WERI-Rb-1 (cell line): Measurements from ENCODE around the gene PLCL1.

Experiments used
- DNase-seq: peaks from one replicate; pipeline ENCODE4 v3.0.0-alpha.2; 2020
- H3K27ac ChIP-seq: fragments of 250-450 bp; sonication (Bioruptor Pico); 2 replicates; pipeline ENCODE4 v1.5.1; 2020; ENCODE audit warnings: mild to moderate bottlenecking, moderate library complexity
- H3K27me3 ChIP-seq: fragments of 250-450 bp; sonication (Bioruptor Pico); 2 replicates; pipeline ENCODE4 v1.5.1; 2021; ENCODE audit warnings: mild to moderate bottlenecking, low read depth, moderate library complexity; ENCODE audit not compliant: insufficient read depth, severe bottlenecking
- H3K36me3 ChIP-seq: fragments of 250-450 bp; sonication (Bioruptor Pico); 2 replicates; pipeline ENCODE4 v1.5.1; 2020; ENCODE audit warnings: mild to moderate bottlenecking, moderate library complexity
- H3K4me3 ChIP-seq: 2 replicates; pipeline ENCODE4 v1.5.1; 2011; ENCODE audit warnings: low read depth, mild to moderate bottlenecking, control low read depth, low read length
- H3K9me3 ChIP-seq: fragments of 250-450 bp; sonication (Bioruptor Pico); 2 replicates; pipeline ENCODE4 v1.5.1; 2021; ENCODE audit warnings: mild to moderate bottlenecking, moderate library complexity; ENCODE audit not compliant: severe bottlenecking
- CTCF ChIP-seq: IDR thresholded peaks from 2 replicates; pipeline ENCODE4 v1.5.1; 2011; ENCODE audit warnings: low read depth, mild to moderate bottlenecking, control low read depth, inconsistent platforms, low read length

PLCL1 gene

GRCh38 chr2:197965756-197966155 lies 161.4 kb downstream of the PLCL1 start:
- no peak for TF ChIP-seq CTCF
- Histone ChIP-seq H3K9me3 (peaks cover 6% of the 10 kb centered on the region), H3K27ac (no peak overlapping the region), H3K27me3 (no peaks in the 10 kb centered on the region), H3K36me3 (no peaks in the 10 kb centered on the region), H3K4me3 (no peak overlapping the region)
- no peak for DNase-seq

DNA sequence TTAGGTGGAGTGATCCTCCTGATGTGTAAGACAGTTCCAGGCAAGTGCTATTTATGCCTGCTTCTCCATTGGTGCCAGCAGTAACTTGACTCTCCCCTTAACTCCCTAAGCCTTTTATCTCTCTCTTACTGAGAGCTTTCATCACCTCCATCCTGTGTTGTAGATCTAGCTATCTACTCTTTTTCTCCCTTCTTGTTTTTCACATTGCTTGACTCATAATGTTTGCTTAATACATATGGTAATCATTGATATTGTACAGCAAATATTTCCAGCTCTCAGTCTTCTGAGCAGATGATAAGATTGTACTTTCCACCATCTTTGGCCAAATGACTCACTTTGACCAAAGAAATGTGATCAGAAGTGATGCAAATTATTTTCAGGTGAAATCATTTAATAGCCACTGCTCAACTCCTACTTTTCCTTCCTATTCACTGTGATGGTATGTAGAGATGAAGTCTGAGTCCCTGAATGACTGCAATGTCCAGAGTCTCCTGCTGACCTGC lies 165.0 kb downstream of the PLCL1 start:
- Histone ChIP-seq H3K36me3 (no peaks in the 10 kb centered on the region), H3K4me3 (no peak overlapping the region), H3K9me3 (peaks cover 5% of the 10 kb centered on the region), H3K27me3 (no peaks in the 10 kb centered on the region), H3K27ac (no peak overlapping the region)
- DNase-seq: no peak
- no peak for TF ChIP-seq CTCF

- no peak for DNase-seq
- H3K27ac ChIP-seq: no peak overlapping the region
Observed at GRCh38 chr2:197972061-197972460, 167.7 kb downstream of the PLCL1 start.

DNA sequence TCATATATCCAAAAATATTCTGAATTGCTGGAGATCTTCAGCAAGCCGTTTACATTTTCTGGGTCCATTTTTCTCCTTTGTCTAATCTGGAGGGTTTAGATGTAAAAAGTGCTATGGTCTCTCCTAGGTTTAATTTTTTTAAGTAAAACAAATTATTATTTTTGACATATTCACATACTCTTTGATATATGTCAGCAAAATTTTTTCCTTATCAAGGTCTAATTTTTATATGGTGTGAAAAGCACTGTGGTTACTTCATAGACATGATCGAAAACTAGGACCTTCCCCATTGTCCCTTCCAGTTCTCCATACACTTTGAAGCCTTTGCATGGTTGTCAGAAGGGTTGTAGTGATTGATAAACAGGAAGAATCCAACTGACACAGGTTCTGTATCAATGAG lies 168.2 kb downstream of the PLCL1 start:
- DNase-seq: no peak
- H3K27me3 ChIP-seq: no peaks in the 10 kb centered on the region
- H3K4me3 ChIP-seq: no peak overlapping the region
- no peak for TF ChIP-seq CTCF
- H3K36me3 ChIP-seq: no peaks in the 10 kb centered on the region
- H3K27ac ChIP-seq: no peak overlapping the region
- no peaks in the 10 kb centered on the region for H3K9me3 ChIP-seq

More at GRCh38 chr2:197972061-197972460, 167.7 kb downstream of the PLCL1 start:
- no peak for TF ChIP-seq CTCF
- Histone ChIP-seq H3K4me3 (no peak overlapping the region), H3K9me3 (no peaks in the 10 kb centered on the region), H3K36me3 (no peaks in the 10 kb centered on the region), H3K27me3 (no peaks in the 10 kb centered on the region)

GRCh38 chr2:197973772-197974171 lies 169.4 kb downstream of the PLCL1 start:
- TF ChIP-seq CTCF: no peak
- DNase-seq: no peak
- Histone ChIP-seq H3K27ac (no peak overlapping the region), H3K27me3 (no peaks in the 10 kb centered on the region), H3K9me3 (no peaks in the 10 kb centered on the region), H3K36me3 (no peaks in the 10 kb centered on the region), H3K4me3 (no peak overlapping the region)

DNA sequence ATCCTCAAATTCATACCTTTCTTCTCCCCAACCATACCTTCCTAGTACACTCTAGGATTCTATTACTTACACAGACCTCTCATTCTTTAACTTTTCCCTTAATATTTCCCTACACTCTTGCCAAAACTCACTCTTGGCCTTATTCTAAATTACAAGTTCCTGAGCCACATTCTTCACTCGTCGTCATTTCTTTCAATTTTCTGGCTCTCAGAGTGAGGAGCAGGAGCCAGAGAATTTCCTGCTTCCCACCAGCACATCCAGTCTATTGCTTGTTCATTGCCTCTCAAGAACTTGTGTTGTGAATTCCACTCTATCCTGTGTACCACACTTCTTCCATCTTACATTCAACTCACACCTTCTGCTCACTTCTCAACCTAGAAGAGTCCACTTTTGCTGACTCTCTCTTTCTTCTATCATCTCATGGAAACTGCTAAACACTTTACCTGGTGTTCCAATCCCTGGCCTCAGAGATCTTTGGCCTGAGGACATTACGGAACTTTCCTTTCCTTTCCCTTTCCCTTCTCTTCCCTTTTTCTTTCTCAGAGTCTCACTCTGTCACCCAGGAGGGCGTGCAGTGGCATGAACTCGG lies 171.6 kb downstream of the PLCL1 start:
- Histone ChIP-seq H3K9me3 (no peaks in the 10 kb centered on the region), H3K27ac (no peak overlapping the region), H3K36me3 (no peaks in the 10 kb centered on the region), H3K4me3 (no peak overlapping the region), H3K27me3 (no peaks in the 10 kb centered on the region)
- TF ChIP-seq CTCF: no peak
- DNase-seq: no peak
